Frontal cortex (tissue), 4 donors: ENCODE results near the gene DPH1. TPM values are rescaled to one million over a fixed set of nuclear protein-coding genes. Genes with fewer than 3 reads are reported as not detected.
A peak's percentile ranks its signal among the peaks of the same experiment; 100 is the strongest.

Source experiments
- DNase-seq, 2 donors: peaks; one replicate each; pipeline ENCODE4 v3.0.0; 2012; ENCODE audit warnings: low spot score in 2 of 2
- FAIRE-seq: peaks from 2 replicates; lab custom pipeline; 2012; peaks lifted over from hg19 to GRCh38; lab: Jason Lieb, UNC
- small RNA-seq: library from RNA; depleted of rRNA; stranded (forward); fragments of <200 nt; gene quantifications from one replicate; pipeline ENCODE3, GENCODE V24; 2014
- total RNA-seq: library from RNA; depleted of rRNA; stranded (reverse); fragments of >200 nt; gene quantifications from one replicate; pipeline ENCODE4 v1.2.3, GENCODE V29; 2014
- donor health status: control.
- donor health status: control.
- donor health status: control.

DPH1 gene
- total RNA-seq, 1 donor from 2014 or later: 21.6 TPM

DNA sequence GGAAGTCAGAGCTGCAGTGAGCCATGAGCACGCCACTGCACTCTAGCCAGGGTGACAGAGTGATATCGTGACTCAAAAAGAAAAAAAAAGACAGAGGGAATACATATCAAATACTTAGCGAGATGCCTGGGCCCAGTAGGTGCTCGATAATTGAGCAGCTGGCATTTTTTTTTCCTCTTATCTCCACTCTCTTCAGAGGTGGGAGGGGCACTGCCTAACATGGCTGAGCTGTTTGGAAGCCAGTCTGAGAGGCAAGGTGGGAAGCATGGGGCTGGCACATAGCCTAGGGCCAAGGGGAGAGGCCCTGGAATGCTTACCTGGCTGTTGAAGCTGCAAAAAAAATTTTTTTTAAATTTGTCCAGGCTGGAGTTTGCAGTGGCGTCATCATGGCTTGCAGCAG, 63.4 kb downstream of the DPH1 start:
- no peak for FAIRE-seq
- DNase-seq: no peak

Small RNA genes within 50 kb of the gene (small RNA-seq; reads per million reads assigned to genes)
- gene AC090617.9 (not detected), gene MIR132 (24.1 reads per million, percentile 97 among the genes with 10 or more reads in this experiment), gene MIR212 (14.5 reads per million, percentile 96 among the genes with 10 or more reads in this experiment), gene OVCA2 (not detected)

Other genes starting within 250 kb of the DPH1 start
- 8.6 TPM for gene SMYD4, start 200.3 kb upstream of the DPH1 start, total RNA-seq
- gene RPA1, start 200.1 kb upstream of the DPH1 start, total RNA-seq: 19.2 TPM
- gene RTN4RL1, start 4.8 kb upstream of the DPH1 start, total RNA-seq: 20.4 TPM
- 14.7 TPM for gene OVCA2, start 11.9 kb downstream of the DPH1 start, total RNA-seq
- 3.3 TPM for gene HIC1, start 24.9 kb downstream of the DPH1 start, total RNA-seq